ENCODE data around the gene GNG7. TPM values are rescaled to one million over a fixed set of nuclear protein-coding genes. Genes with fewer than 3 reads are reported as not detected.

GNG7 gene
- total RNA-seq, 1 donor from 2014 or later = 0.13 TPM

DNA sequence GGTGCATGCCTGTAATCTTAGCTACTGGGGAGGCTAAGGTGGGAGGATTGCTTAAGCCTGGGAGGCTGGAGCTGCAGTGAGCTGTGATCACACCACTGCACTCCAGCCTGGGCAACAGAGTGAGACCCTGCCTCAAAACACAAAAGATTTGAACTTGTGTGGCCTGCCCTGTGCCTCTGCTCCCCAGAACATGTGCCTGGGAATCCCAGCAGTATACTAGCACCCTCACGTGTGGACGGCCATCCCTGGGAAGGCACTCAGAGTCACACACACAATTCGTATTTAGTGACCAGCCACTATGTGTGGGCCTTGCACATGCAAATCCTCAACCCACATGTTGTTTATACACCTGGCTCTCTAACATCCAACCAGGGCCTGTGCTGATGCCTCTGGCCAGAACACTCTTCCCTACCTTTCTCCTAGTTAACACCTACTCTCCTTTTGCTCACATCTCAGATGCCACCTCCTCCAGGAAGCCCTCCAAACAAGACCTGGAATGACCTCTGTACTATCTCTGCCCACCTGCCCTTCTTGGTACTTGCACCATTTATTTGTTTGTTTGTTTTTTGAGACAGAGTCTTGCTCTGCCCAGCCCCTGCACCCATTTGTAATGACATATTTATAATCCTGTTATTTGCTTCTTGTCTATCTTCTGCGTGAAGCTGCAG is 218.9 kb downstream of the GNG7 start:
- Mint-ChIP-seq H3K4me1 (ENCODE audit: low read depth) (peaks cover 7% of the 10 kb centered on the region), H3K4me3 (no peak overlapping the region), H3K27ac (no peak overlapping the region), H3K36me3 (ENCODE audit: low read depth) (peaks cover 2% of the 10 kb centered on the region), H3K9me3 (peaks cover 5% of the 10 kb centered on the region), H3K27me3 (ENCODE audit: insufficient read depth) (peaks cover 18% of the 10 kb centered on the region)
- intact Hi-C loops (cut with micrococcal nuclease) = no loop called here
- DNase-seq (ENCODE audit: low spot score) = no peak

DNA sequence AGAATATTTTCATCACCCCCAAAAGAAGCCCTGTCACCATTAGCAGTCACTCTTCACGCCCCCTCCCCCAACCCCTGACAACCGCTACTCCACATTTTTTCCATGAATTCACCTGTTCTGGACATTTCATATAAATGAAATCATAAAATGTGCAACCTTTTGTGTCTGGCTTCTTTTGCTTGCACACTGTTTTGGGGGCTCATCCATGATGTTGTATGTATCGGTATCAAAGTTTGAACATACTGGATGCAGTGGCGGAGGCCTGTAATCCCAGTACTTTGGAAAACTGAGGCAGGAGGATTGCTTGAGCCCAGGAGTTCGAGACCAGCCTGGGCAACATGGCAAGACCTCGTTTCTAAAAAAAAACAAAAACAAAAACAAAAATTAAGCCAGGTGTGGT is 219.4 kb downstream of the GNG7 start:
- Mint-ChIP-seq H3K36me3 (ENCODE audit: low read depth) (peaks cover 8% of the 10 kb centered on the region), H3K27ac (no peak overlapping the region), H3K9me3 (peaks cover 5% of the 10 kb centered on the region), H3K4me3 (no peak overlapping the region), H3K4me1 (ENCODE audit: low read depth) (peaks cover 12% of the 10 kb centered on the region), H3K27me3 (ENCODE audit: insufficient read depth) (peaks cover 14% of the 10 kb centered on the region)
- no peak for DNase-seq (ENCODE audit: low spot score)
- intact Hi-C loops (cut with micrococcal nuclease) = no loop called here

DNA sequence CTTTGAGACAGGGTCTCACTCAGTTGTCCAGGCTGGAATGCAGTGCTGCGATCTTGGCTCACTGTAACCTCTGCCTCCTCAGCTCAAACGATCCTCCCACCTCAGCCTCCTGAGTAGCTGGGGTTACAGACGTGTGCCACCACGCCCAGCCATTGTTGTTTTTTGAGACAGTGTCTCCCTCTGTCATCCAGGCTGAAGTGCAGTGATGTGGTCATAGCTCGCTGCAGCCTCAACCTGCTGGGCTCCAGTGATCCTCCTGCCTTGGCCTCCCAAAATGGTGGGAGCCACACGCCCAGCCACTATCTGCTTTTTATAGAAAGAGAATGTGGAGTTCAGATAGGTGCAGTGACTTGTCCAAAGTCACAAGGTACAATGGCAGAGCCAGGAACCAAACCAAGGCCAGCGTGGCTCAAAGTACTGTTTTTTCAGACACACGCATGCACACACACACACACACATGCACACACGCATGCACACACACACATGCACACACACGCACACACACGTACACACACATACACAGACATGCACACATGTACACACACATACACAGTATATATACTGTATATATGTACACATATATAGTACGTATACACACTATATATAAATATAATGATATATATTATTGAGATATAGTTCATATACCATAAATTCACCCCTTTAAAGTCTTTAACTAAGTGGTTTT is 220.0 kb downstream of the GNG7 start:
- H3K9me3 Mint-ChIP-seq = peaks cover 5% of the 10 kb centered on the region
- no peak overlapping the region for H3K27ac Mint-ChIP-seq
- H3K36me3 Mint-ChIP-seq (ENCODE audit: low read depth) = peaks cover 13% of the 10 kb centered on the region
- H3K4me3 Mint-ChIP-seq = no peak overlapping the region
- intact Hi-C loops (cut with micrococcal nuclease) = no loop called here
- peaks cover 10% of the 10 kb centered on the region for H3K27me3 Mint-ChIP-seq (ENCODE audit: insufficient read depth)
- no peak for DNase-seq (ENCODE audit: low spot score)
- peaks cover 16% of the 10 kb centered on the region for H3K4me1 Mint-ChIP-seq (ENCODE audit: low read depth)

DNA sequence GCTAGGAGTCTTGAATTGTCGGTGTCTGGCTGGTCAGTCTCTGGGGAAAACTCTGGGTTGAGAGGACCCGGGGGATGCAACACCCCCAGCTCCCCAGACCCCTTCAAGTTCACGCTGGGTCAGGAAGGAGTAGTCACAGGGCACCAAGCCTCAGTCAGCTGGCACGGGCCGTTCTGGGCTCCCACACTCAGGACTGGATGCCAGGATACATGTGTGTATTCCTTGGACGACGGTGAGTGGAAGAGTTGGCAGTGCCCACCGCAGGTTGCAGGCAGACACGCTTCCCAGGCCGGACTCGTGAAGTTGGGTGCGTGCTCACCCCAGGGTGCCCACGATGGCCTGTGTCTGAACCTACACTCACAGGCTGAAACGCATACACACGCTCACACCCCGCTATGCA is 221.0 kb downstream of the GNG7 start:
- Mint-ChIP-seq H3K9me3 (peaks cover 5% of the 10 kb centered on the region), H3K27me3 (ENCODE audit: insufficient read depth) (peaks cover 2% of the 10 kb centered on the region), H3K4me3 (no peak overlapping the region), H3K27ac (no peak overlapping the region), H3K4me1 (ENCODE audit: low read depth) (peaks cover 16% of the 10 kb centered on the region), H3K36me3 (ENCODE audit: low read depth) (peaks cover 21% of the 10 kb centered on the region)
- DNase-seq (ENCODE audit: low spot score) = no peak
- intact Hi-C loops (cut with micrococcal nuclease) = loop anchor here (2.0 kb wide), 1 partner anchor 13 kb away; no protein-coding TSS in a partner anchor

DNA sequence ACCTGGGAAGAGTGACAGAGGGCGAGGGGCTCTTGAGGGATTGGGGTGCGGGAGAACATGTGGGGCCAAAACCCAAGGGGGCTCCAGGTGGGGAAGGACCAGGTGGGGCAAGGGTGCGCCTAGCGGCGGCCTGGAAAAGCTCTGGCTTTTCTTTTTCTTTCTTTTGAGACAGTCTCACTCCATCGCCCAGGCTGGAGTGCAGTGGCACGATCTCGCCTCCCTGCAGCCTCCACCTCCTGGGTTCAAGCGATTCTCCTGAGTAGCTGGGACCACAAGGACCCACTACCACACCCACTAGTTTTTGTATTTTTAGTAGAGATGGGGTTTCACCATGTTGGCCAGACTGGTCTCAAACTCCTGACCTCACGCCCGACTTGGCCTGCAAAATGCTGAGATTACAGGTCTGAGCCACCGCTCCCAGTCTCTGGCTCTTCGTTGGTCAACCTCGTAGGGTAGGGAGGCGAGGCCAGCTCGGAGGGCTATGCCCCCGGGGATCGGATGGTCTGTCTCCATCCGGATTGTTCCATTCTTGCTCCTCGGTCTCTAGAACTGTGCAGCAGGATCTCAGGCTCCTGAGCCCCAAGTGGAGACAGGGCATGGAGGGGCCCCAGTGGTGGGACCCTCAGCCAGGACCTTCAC is 222.8 kb downstream of the GNG7 start:
- intact Hi-C loops (cut with micrococcal nuclease) = loop anchor here (2.0 to 10.0 kb wide), 4 partner anchors 15 to 558 kb away; partner anchors contain the start of genes SGTA, SLC39A3 and THOP1
- Mint-ChIP-seq H3K27ac (peak overlapping the region; percentile 29), H3K4me3 (peak overlapping the region; percentile 93), H3K4me1 (ENCODE audit: low read depth) (peaks cover 16% of the 10 kb centered on the region), H3K9me3 (peaks cover 5% of the 10 kb centered on the region), H3K36me3 (ENCODE audit: low read depth) (peaks cover 25% of the 10 kb centered on the region), H3K27me3 (ENCODE audit: insufficient read depth) (peaks cover 2% of the 10 kb centered on the region)
- DNase-seq (ENCODE audit: low spot score) = no peak

DNA sequence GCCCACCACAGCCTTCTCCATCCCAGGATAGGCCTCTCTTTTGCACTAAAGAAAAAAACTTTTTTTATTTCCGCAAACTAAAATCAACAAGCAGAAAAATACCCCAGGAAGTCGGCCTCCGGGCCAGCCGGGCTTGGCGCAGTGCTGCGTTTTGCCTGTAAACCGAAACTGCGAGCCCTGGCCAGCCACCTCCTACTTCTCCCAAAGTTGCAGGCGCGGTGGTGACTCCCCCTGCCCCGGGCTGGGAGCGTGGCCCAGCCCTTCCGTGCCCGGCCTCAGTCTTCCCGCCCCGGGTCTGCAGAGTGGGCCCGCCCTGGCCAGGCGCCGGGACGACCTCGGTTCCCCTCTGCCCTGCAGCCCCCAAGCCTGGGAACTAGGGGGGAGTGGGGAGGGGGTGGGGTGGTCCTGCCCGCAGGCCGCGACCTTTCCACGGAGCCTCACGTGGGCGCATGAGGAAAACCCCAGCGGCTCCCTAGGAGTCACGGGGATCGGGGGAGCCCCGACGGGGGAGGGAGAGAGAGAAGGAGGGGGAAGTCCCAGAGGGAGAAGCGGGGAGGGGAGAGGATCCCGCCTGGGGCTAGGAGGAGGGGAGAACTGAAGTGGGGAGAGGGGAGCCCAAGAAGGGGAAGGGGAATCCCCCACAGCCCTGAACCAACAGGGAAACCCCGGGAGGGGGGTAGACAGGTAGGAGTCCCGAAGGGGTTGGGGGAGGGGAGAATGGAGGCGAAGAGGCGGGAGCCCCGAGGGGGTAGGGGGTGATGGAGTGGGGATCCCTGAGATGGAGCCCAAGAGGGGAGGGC is 223.5 kb downstream of the GNG7 start:
- H3K4me3 Mint-ChIP-seq = peak overlapping the region; percentile 93
- intact Hi-C loops (cut with micrococcal nuclease) = loop anchor here (5.0 to 10.0 kb wide), 3 partner anchors 266 to 558 kb away; partner anchors contain the start of genes SGTA, SLC39A3 and THOP1
- peak; percentile 65 for DNase-seq (ENCODE audit: low spot score)
- no peaks in the 10 kb centered on the region for H3K27me3 Mint-ChIP-seq (ENCODE audit: insufficient read depth)
- H3K36me3 Mint-ChIP-seq (ENCODE audit: low read depth) = peaks cover 25% of the 10 kb centered on the region
- peaks cover 16% of the 10 kb centered on the region for H3K4me1 Mint-ChIP-seq (ENCODE audit: low read depth)
- H3K9me3 Mint-ChIP-seq = peaks cover 4% of the 10 kb centered on the region
- H3K27ac Mint-ChIP-seq = peak overlapping the region; percentile 74

DNA sequence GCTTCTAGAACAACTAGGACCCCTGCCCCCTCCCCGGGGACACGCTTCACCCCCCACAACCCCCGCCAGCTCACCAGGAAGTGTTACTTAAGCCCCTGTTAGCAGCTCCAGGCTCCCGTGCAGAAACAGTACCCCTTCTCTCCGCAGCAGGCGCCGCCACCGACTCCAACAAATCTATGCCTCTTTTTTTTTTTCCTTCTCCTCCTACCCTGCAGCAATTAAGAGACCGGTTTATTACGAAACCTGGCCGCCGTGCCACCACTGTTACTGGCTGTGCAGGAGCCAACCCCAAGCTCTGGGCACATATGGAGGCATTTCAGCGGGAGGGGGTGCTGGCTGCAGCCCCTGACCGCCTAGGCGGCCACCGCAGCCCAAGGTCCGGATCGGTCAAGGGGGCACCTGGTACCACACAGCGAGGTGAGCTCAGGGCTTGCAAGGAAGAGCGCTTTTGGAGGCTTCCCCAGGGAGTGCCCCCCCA is 224.2 kb downstream of the GNG7 start:
- Mint-ChIP-seq H3K27me3 (ENCODE audit: insufficient read depth) (no peaks in the 10 kb centered on the region), H3K4me1 (ENCODE audit: low read depth) (peaks cover 16% of the 10 kb centered on the region), H3K36me3 (ENCODE audit: low read depth) (peaks cover 23% of the 10 kb centered on the region), H3K9me3 (no peaks in the 10 kb centered on the region), H3K4me3 (peak overlapping the region; percentile 93), H3K27ac (peak overlapping the region; percentile 74)
- intact Hi-C loops (cut with micrococcal nuclease) = loop anchor here (5.0 to 10.0 kb wide), 3 partner anchors 266 to 559 kb away; partner anchors contain the start of genes SGTA, SLC39A3 and THOP1
- peak; percentile 32 for DNase-seq (ENCODE audit: low spot score)

DNA sequence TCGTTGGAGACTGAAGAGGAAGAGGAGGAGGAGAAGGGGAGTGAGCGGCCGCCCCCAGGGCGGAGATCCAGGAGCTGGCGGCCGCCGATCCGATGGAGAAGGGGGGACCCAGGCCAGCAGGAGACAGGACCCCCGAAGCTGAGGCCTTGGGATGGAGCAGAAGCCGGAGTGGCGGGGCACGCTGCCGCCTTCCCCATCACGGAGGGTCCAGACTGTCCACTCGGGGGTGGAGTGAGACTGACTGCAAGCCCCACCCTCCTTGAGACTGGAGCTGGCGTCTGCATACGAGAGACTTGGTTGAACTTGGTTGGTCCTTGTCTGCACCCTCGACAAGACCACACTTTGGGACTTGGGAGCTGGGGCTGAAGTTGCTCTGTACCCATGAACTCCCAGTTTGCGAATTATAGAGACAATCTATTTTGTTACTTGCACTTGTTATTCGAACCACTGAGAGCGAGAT is 224.7 kb downstream of the GNG7 start:
- Mint-ChIP-seq H3K36me3 (ENCODE audit: low read depth) (peaks cover 23% of the 10 kb centered on the region), H3K9me3 (no peaks in the 10 kb centered on the region), H3K27me3 (ENCODE audit: insufficient read depth) (no peaks in the 10 kb centered on the region), H3K4me3 (peak overlapping the region; percentile 93), H3K27ac (peak overlapping the region; percentile 89), H3K4me1 (ENCODE audit: low read depth) (peaks cover 16% of the 10 kb centered on the region)
- intact Hi-C loops (cut with micrococcal nuclease) = loop anchor here (5.0 to 10.0 kb wide), 3 partner anchors 267 to 560 kb away; partner anchors contain the start of genes SGTA, SLC39A3 and THOP1
- peak; percentile 32 for DNase-seq (ENCODE audit: low spot score)

DNA sequence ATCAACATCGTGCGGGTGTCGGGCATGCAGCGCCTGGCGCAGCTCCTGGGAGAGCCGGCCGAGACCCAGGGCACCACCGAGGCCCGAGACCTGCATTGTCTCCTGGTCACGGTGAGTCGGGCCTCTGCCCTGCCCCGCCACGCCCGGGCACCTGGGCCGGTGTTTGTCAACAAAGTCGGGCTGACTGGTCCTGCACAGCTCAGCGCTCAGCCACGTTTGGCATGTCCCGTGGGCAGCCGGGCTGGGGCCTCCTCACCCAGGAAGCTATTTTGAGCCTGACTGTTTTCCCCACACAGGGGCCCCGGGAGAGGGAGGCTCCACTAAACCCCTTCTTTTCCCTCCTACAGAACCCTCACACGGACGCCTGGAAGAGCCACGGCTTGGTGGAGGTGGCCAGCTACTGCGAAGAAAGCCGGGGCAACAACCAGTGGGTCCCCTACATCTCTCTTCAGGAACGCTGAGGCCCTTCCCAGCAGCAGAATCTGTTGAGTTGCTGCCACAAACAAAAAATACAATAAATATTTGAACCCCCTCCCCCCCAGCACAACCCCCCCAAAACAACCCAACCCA is 225.3 kb downstream of the GNG7 start:
- Mint-ChIP-seq H3K36me3 (ENCODE audit: low read depth) (peaks cover 23% of the 10 kb centered on the region), H3K27ac (peak overlapping the region; percentile 88), H3K4me3 (peak overlapping the region; percentile 93), H3K9me3 (no peaks in the 10 kb centered on the region), H3K4me1 (ENCODE audit: low read depth) (peaks cover 16% of the 10 kb centered on the region), H3K27me3 (ENCODE audit: insufficient read depth) (no peaks in the 10 kb centered on the region)
- intact Hi-C loops (cut with micrococcal nuclease) = loop anchor here (5.0 to 10.0 kb wide), 3 partner anchors 268 to 560 kb away; partner anchors contain the start of genes SGTA, SLC39A3 and THOP1
- no peak for DNase-seq (ENCODE audit: low spot score)

DNA sequence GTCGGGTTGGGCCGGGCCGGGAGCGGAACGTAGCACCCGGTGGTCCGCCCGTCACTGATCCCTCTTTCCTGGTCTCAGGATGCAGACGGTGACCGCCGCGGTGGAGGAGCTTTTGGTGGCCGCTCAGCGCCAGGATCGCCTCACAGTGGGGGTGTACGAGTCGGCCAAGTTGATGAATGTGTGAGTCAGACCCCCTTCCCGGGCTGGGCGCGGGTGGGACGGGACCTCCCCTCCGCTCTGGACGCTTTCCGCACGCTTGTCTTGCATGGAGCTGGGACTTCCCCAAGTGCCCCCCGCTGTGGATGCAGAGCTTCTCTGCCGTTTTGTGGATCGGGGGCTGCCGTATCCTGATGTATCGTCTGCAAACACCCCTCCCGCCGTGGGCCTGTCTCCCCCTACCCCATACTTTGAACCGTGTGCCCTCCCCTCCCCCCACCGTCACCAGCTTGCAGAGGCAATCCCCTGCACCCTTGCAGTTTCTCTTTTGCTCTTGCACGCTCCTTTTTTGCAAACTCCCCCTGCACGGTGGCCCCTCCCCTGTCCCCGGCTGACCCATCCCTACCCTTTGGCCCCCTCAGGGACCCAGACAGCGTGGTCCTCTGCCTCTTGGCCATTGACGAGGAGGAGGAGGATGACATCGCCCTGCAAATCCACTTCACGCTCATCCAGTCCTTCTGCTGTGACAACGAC is 225.9 kb downstream of the GNG7 start:
- Mint-ChIP-seq H3K9me3 (no peaks in the 10 kb centered on the region), H3K27me3 (ENCODE audit: insufficient read depth) (no peaks in the 10 kb centered on the region), H3K4me1 (ENCODE audit: low read depth) (peaks cover 16% of the 10 kb centered on the region), H3K36me3 (ENCODE audit: low read depth) (peaks cover 23% of the 10 kb centered on the region), H3K27ac (peak overlapping the region; percentile 88), H3K4me3 (peak overlapping the region; percentile 93)
- intact Hi-C loops (cut with micrococcal nuclease) = loop anchor here (1.0 to 10.0 kb wide), 6 partner anchors 77 to 561 kb away; partner anchors contain the start of genes SGTA, SLC39A3 and THOP1
- DNase-seq (ENCODE audit: low spot score) = peak; percentile 62

DNA sequence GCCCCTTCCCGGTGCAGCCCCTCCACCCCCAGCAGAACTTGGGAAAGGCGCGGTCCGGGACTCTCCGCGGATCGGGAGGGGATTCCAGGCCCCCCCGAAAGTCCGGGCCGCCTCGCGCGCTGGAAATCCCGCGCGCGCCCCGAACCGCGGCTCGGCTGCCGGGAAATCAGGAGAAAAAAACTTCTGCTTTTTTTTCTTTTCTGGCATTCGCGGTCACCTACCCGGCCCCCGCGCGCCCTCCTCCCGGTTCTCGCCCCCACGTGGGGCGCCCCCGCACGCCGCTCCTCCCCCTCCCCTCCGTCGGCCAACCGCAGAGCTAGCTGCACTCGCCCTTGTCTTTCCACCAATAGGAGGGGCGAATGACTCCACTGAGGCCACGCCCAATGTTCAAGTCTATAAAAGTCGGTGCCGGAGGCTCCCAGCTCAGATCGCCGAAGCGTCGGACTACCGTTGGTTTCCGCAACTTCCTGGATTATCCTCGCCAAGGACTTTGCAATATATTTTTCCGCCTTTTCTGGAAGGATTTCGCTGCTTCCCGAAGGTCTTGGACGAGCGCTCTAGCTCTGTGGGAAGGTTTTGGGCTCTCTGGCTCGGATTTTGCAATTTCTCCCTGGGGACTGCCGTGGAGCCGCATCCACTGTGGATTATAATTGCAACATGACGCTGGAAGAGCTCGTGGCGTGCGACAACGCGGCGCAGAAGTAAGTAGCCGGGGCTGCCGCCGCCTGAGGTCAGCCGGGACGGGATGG is 226.6 kb downstream of the GNG7 start, which contains the start of gene GADD45B:
GADD45B (plus strand) TSS at position 426 of the 749 bp plus-strand sequence; CDS start at position 658, 232 bp downstream.
- Mint-ChIP-seq H3K27ac (peak within 1 kb of the TSS; percentile 91), H3K9me3 (no peaks in the 10 kb centered on the region), H3K4me1 (ENCODE audit: low read depth) (peaks cover 16% of the 10 kb centered on the region), H3K27me3 (ENCODE audit: insufficient read depth) (no peaks in the 10 kb centered on the region), H3K36me3 (ENCODE audit: low read depth) (peaks cover 23% of the 10 kb centered on the region), H3K4me3 (peak within 1 kb of the TSS; percentile 93)
- intact Hi-C loops (cut with micrococcal nuclease) = loop anchor here (1.0 to 10.0 kb wide), 8 partner anchors 19 to 561 kb away; partner anchors contain the start of genes LMNB2, SGTA, SLC39A3 and THOP1
- peak; percentile 97 for DNase-seq (ENCODE audit: low spot score)
